A549 treated with GW870086 at 1 μM for 4 hours (cell line): ENCODE measurements around the gene CLIC3. TPM values are rescaled to one million over a fixed set of nuclear protein-coding genes. Genes with fewer than 3 reads are reported as not detected.

Source experiments
- total RNA-seq: library from RNA; stranded (reverse); fragments of 200-300 nt; extraction: Qiagen RNA extraction; gene quantifications from 5 replicates; pipeline ENCODE4 v1.2.3, GENCODE V29; 2022; ENCODE audit warnings: low read depth

CLIC3 gene, protein sequence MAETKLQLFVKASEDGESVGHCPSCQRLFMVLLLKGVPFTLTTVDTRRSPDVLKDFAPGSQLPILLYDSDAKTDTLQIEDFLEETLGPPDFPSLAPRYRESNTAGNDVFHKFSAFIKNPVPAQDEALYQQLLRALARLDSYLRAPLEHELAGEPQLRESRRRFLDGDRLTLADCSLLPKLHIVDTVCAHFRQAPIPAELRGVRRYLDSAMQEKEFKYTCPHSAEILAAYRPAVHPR
- 3.3 to 5.1 TPM (median 4.8 TPM) in 5 replicates for total RNA-seq

DNA sequence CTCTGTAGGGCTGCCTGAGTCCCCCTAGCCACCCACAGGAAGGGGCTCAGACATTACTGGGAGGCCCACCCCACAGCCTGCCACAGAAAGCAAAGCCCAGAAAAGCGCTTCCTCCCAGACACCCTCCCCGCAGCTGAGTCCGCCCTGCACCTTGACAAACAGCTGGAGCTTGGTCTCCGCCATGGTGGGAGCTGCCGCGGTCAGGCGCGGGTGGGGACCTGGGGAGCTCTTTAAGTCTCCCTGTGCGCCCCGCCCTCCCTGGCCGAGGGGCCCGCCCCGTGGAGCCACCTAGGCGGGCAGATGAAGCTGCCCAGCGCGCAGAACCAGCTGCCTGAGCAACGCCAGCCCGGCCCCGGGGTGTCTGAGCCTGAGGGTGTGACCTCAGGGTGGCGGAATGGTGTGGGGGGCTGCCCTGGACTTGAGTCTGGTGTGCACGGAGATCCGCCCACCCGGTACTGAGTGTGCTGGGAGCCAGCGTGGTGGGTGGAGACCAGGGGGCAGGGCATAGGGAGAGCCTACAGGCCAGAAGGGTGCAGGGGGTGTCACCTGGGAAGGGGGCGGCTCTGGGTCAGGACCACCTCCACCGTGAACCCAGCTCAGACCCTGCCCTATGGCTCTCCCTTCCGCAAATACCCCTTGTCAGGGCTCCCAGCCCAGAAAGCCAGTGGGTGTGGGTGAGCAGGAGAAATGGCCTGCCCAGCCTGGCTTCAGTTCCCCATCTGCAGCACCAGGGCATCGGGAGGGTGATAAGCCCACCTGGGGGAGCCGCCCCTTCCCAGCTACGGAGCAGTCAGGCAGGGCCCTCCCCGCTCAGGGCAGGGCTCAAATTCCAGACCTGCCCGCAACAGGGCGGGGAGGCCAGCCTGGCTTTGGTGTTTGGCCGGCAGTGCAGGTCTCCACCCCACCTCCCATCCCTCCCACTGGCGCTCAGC lies at the start of gene CLIC3:
TSS of gene CLIC3 (minus strand) at position 208 of the 932 bp plus-strand sequence. CDS start at position 183, 25 bp downstream.

GRCh38 chr9:137031904-137032640 lies 35.7 kb upstream of the CLIC3 start, which contains the start of gene FUT7:
FUT7 (minus strand) TSS chr9:137032088; CDS start chr9:137031991, 97 bp downstream.

DNA sequence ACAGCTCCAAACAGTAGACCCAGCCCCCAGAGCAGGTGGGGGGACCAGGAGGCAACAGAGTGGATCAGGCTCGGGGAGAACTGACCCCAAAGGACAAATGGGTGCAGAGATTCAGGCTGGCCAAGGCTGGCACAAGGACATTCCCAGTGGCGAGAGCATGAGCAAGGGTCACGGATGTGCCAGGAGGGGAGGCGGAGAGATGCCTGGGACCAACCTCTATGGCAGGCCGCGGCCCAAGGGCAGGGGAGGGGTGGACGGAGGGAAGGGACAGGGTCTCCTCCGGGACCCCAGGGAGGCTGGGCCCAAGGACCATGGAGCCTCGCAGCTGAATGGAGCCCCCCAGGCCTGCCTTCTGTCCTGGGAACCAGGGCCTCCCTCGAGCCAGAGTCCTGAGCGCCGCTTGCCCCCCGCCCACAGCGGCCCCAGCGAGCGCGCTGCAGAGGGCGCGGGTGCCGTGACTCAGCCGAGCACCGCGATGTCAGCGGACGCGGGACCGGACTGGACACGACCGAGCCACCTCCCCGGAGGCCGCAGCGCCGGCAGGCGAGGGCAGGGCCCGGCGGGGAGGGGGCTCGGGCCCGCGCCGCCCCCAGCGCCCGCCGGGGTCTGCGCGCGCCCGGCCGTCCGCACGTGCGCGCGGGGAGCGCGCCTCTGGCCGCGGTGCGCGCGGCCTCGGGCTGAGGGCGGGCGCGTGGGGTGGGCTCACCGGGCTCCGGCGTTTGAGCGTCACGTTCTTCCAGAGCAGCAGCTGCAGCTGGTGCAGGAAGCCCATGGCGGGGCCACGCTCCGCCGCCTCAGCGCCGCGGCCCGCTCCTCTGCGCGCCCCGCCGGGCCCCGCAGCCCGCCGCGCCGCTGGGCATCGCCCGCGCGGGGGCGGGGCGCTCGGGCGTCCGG lies 31.2 kb upstream of the CLIC3 start, which contains the start of gene ABCA2:
TSS of gene ABCA2 (minus strand) at position 869 of the 894 bp plus-strand sequence. CDS start at position 772, 97 bp downstream.

DNA sequence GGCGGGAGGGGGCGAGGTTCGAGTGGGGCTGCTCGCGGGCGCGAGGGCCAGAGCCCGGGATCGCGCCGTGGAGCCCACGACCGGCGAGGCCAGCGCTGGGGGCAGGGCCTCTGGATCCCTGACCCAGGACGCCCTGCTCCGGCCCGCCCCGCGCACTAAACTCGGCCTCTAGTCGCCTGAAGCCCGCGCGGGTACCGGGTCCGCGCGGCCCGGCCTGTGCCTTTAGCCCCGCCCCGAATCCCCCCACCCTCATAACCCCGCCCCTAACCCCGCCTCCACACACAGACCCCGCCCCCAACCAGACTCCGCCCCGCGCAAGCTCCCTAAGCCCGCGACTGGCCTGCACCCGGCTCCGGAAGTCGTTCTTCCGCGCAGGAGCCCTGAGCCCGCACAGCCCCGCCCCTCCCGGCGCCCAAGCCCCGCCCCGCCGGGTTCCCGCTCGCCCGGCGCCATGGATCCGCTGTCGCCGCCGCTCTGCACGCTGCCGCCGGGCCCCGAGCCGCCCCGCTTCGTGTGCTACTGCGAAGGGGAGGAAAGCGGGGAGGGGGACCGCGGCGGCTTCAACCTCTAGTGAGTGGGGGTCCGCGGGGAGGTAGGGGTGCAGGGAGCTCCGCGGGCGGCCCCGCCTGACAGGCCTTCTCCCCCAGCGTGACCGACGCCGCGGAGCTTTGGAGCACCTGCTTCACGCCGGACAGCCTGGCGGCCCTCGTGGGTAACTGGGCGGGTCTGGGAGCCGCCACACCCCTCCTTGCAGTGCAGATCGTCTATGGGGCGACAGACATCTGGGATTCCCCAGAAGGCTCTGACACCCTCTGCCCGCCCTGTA lies 4.2 kb downstream of the CLIC3 start, which contains the start of gene PAXX:
TSS of gene PAXX (plus strand) at position 430 of the 826 bp plus-strand sequence. CDS start at position 452, 22 bp downstream.

GRCh38 chr9:136982232-136983051 lies 13.9 kb downstream of the CLIC3 start, which contains the start of gene LCNL1:
LCNL1 (plus strand) TSS chr9:136982993; CDS start chr9:136983587, 594 bp downstream.

DNA sequence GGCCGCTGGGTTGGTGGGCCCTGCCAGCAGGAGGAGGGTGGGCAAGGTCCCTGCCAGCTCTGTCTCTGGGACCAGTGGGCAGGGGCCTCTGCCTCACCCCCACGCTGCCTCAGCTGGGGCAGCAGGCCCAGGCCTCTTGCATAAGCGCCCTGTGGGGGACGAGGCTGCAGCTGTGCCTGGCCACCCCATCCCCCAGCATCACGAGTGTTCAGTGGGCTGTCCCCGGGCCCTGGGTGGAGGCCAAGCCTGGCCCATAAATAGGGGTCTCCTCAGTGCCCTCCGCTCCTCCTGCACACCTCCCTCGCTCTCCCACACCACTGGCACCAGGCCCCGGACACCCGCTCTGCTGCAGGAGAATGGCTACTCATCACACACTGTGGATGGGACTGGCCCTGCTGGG lies 19.1 kb downstream of the CLIC3 start, which contains the start of gene PTGDS:
TSS of gene PTGDS (plus strand) at position 282 of the 400 bp plus-strand sequence. CDS start at position 357, 75 bp downstream.

DNA sequence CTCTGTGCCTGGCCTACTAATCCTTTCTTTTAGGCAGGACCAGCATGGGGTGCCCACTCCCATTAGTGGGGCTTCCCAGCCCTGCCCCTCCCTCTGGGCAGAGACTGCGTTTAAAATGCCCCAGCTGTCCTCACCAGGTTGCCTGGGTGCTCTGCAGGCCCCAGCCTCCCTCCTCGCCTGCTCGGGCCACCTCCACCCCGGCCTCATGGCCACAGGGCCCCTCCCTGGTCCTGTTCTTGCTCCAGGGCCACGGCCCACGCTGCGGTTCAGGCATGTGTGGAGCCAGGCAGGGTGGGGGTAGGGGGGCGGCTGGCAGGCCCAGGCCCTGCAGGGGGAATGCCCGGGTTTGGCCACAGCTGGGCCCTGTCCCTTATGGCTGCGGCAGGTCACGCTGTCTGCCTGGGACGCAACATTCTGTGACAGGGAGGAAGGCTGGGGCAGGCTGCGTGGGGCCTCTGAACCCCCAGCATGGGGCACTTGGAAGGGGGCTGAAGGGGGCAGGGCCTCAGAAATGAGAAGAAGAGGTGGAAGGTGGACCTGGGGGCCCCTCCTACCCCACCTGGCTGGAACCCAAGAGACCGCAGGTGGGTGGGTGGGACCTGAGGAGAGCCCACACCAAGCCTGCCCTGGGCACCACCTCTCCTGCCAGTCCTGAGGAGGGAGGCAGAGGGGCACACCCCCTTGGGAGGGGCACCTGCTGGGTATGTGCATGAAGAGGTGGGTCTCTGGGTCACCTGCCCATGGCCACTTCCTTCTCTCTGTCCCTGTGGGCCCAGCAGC lies 44.6 kb downstream of the CLIC3 start, which contains the start of gene LCN12:
TSS of gene LCN12 (plus strand) at position 733 of the 780 bp plus-strand sequence. CDS start 55 bp downstream, outside the sequence.

Other genes with a start within 250 kb of the CLIC3 start
- not detected in 5 replicates for gene LCN6, start 248.0 kb downstream of the CLIC3 start, total RNA-seq
- not detected in 5 replicates for gene LCN8, start 238.3 kb downstream of the CLIC3 start, total RNA-seq
- gene LCN15, start 232.1 kb downstream of the CLIC3 start, total RNA-seq: not detected in 5 replicates
- gene TMEM141, start 205.2 kb downstream of the CLIC3 start, total RNA-seq: 64.6 to 80.7 TPM (median 74.2 TPM) in 5 replicates
- 0.15 to 0.72 TPM (median 0.44 TPM) in 5 replicates for gene CCDC183, start 200.2 kb downstream of the CLIC3 start, total RNA-seq
- gene RABL6, start 188.6 kb downstream of the CLIC3 start, total RNA-seq: 58.9 to 86.1 TPM (median 79.5 TPM) in 5 replicates
- gene AJM1, start 154.1 kb downstream of the CLIC3 start, total RNA-seq: 4.0 to 4.7 TPM (median 4.2 TPM) in 5 replicates
- 285 to 343 TPM (median 299 TPM) in 5 replicates for gene PHPT1, start 147.2 kb downstream of the CLIC3 start, total RNA-seq
- gene MAMDC4, start 144.2 kb downstream of the CLIC3 start, total RNA-seq: 2.5 to 5.8 TPM (median 3.1 TPM) in 5 replicates
- gene EDF1, start 130.3 kb downstream of the CLIC3 start, total RNA-seq: 428 to 545 TPM (median 458 TPM) in 5 replicates
- 43.8 to 69.5 TPM (median 59.1 TPM) in 5 replicates for gene TRAF2, start 110.1 kb downstream of the CLIC3 start, total RNA-seq
- 70.1 to 101 TPM (median 99.1 TPM) in 5 replicates for gene FBXW5, start 51.8 kb downstream of the CLIC3 start, total RNA-seq
- gene C8G, start 51.3 kb downstream of the CLIC3 start, total RNA-seq: 0.85 to 2.9 TPM (median 1.4 TPM) in 5 replicates
- gene LCN12, start 44.3 kb downstream of the CLIC3 start, total RNA-seq: 0.80 to 1.6 TPM (median 1.3 TPM) in 5 replicates
- 0.57 to 0.68 TPM (median 0.66 TPM) in 3 of 5 replicates, not detected in the others for gene PTGDS, start 19.1 kb downstream of the CLIC3 start, total RNA-seq
- 0.07 to 0.08 TPM (median 0.08 TPM) in 3 of 5 replicates, not detected in the others for gene LCNL1, start 13.6 kb downstream of the CLIC3 start, total RNA-seq
- 47.9 to 81.3 TPM (median 74.1 TPM) in 5 replicates for gene PAXX, start 4.1 kb downstream of the CLIC3 start, total RNA-seq
- 21.4 to 27.7 TPM (median 25.4 TPM) in 5 replicates for gene ABCA2, start 31.7 kb upstream of the CLIC3 start, total RNA-seq
- 0.06 TPM in 1 of 5 replicates, not detected in the others for gene FUT7, start 35.5 kb upstream of the CLIC3 start, total RNA-seq
- gene NPDC1, start 49.6 kb upstream of the CLIC3 start, total RNA-seq: 44.4 to 81.3 TPM (median 73.5 TPM) in 5 replicates
- 1.1 to 2.3 TPM (median 1.7 TPM) in 5 replicates for gene ENTPD2, start 57.5 kb upstream of the CLIC3 start, total RNA-seq
- gene SAPCD2, start 74.0 kb upstream of the CLIC3 start, total RNA-seq: 14.8 to 25.2 TPM (median 21.9 TPM) in 5 replicates
- 9.7 to 13.3 TPM (median 10.7 TPM) in 5 replicates for gene UAP1L1, start 80.9 kb upstream of the CLIC3 start, total RNA-seq
- 39.8 to 52.8 TPM (median 51.9 TPM) in 5 replicates for gene MAN1B1, start 90.4 kb upstream of the CLIC3 start, total RNA-seq
- 81.3 to 123 TPM (median 112 TPM) in 5 replicates for gene DPP7, start 118.2 kb upstream of the CLIC3 start, total RNA-seq
- 0.30 to 0.61 TPM (median 0.40 TPM) in 5 replicates for gene GRIN1, start 142.6 kb upstream of the CLIC3 start, total RNA-seq
- gene LRRC26, start 173.5 kb upstream of the CLIC3 start, total RNA-seq: 0.70 to 2.1 TPM (median 1.2 TPM) in 5 replicates
- not detected in 5 replicates for gene TMEM210, start 175.5 kb upstream of the CLIC3 start, total RNA-seq
- 25.3 to 36.9 TPM (median 34.6 TPM) in 5 replicates for gene ANAPC2, start 192.0 kb upstream of the CLIC3 start, total RNA-seq
- 105 to 159 TPM (median 141 TPM) in 5 replicates for gene SSNA1, start 192.1 kb upstream of the CLIC3 start, total RNA-seq
- 6.8 to 10.6 TPM (median 9.0 TPM) in 5 replicates for gene TPRN, start 204.2 kb upstream of the CLIC3 start, total RNA-seq
- 36.5 to 44.9 TPM (median 44.2 TPM) in 5 replicates for gene TMEM203, start 209.1 kb upstream of the CLIC3 start, total RNA-seq
- 11.7 to 17.1 TPM (median 16.5 TPM) in 5 replicates for gene NDOR1, start 209.1 kb upstream of the CLIC3 start, total RNA-seq
- gene RNF208, start 225.7 kb upstream of the CLIC3 start, total RNA-seq: 1.4 to 2.3 TPM (median 1.8 TPM) in 5 replicates
- 3.6 to 5.2 TPM (median 4.2 TPM) in 5 replicates for gene CYSRT1, start 228.6 kb upstream of the CLIC3 start, total RNA-seq
- gene RNF224, start 230.9 kb upstream of the CLIC3 start, total RNA-seq: 0.08 to 0.31 TPM (median 0.21 TPM) in 5 replicates
- 0.06 to 0.17 TPM (median 0.11 TPM) in 5 replicates for gene SLC34A3, start 234.3 kb upstream of the CLIC3 start, total RNA-seq
- 612 to 791 TPM (median 723 TPM) in 5 replicates for gene TUBB4B, start 244.7 kb upstream of the CLIC3 start, total RNA-seq